Bronchial smooth muscle cell (primary cell): Measurements from ENCODE around the gene AP4S1. TPM values are rescaled to one million over a fixed set of nuclear protein-coding genes. Genes with fewer than 3 reads are reported as not detected.

ENCODE experiments used
- total RNA-seq: library from RNA; depleted of rRNA; stranded (reverse); fragments of >200 nt; gene quantifications from 2 replicates; pipeline ENCODE4 v1.2.1, GENCODE V29; 2014

Gene AP4S1
- total RNA-seq = 2.6 and 4.6 TPM in 2 replicates

GRCh38 chr14:31025367-31026076 lies at the start of gene AP4S1:
Gene AP4S1 (plus strand): TSS chr14:31025649. CDS start chr14:31066197, 40,548 bp downstream.

GRCh38 chr14:31026077-31026449 lies 614 bp downstream of the AP4S1 start, which contains the start of gene STRN3:
Gene STRN3 (minus strand): TSS chr14:31026379. CDS start chr14:31026185, 194 bp downstream.

Other genes with a start within 250 kb of the AP4S1 start
- gene COCH, start 151.1 kb upstream of the AP4S1 start, total RNA-seq = 0.09 and 0.16 TPM in 2 replicates
- 76.8 and 82.0 TPM in 2 replicates for gene STRN3, start 730 bp downstream of the AP4S1 start, total RNA-seq
- gene HECTD1, start 182.1 kb downstream of the AP4S1 start, total RNA-seq = 498 and 645 TPM in 2 replicates